HepG2 (cell line): ENCODE results near the gene MAP2K7. TPM values are rescaled to one million over a fixed set of nuclear protein-coding genes. Genes with fewer than 3 reads are reported as not detected.
A peak's percentile ranks its signal among the peaks of the same experiment; 100 is the strongest.

ENCODE experiments used
- CTCF ChIP-seq: sonication (generic); formaldehyde crosslinking; IDR thresholded peaks from 2 replicates; pipeline ENCODE4 v1.5.0; 2020; ENCODE audit warnings: mild to moderate bottlenecking, missing genetic modification reagents, moderate library complexity
- HMG20B ChIP-seq: conservative IDR thresholded peaks from 2 replicates; pipeline ENCODE4 v1.6.1; 2016; ENCODE audit warnings: missing genetic modification reagents, missing compliant biosample characterization
- HNF4A ChIP-seq: sonication (generic); formaldehyde crosslinking; IDR thresholded peaks from 2 replicates; pipeline ENCODE4 v1.4.0; 2020; ENCODE audit warnings: missing genetic modification reagents
- HNRNPH1 ChIP-seq: fragments of 200-400 bp; formaldehyde crosslinking; optimal IDR thresholded peaks from 2 replicates; pipeline ENCODE3; 2017; ENCODE audit warnings: mild to moderate bottlenecking, low read depth, low read length
- HNRNPLL ChIP-seq: fragments of 200-400 bp; formaldehyde crosslinking; IDR thresholded peaks from 2 replicates; pipeline ENCODE4 v1.6.1; 2017; ENCODE audit warnings: mild to moderate bottlenecking, low read depth, low read length; ENCODE audit not compliant: poor library complexity, severe bottlenecking
- IKZF1 ChIP-seq: fragments of 450-650 bp; IDR thresholded peaks from 2 replicates; pipeline ENCODE4 v1.7.1; 2016
- SPEN ChIP-seq: sonication (generic); formaldehyde crosslinking; IDR thresholded peaks from 2 replicates; pipeline ENCODE4 v1.5.1; 2020; ENCODE audit warnings: low read depth, mild to moderate bottlenecking, missing genetic modification reagents
- SYNCRIP ChIP-seq: fragments of 200-400 bp; formaldehyde crosslinking; IDR thresholded peaks from 2 replicates; pipeline ENCODE4 v1.6.1; 2018; ENCODE audit warnings: mild to moderate bottlenecking, low read depth, low read length; ENCODE audit not compliant: insufficient read depth
- U2AF1 ChIP-seq: fragments of 200-400 bp; formaldehyde crosslinking; optimal IDR thresholded peaks from 2 replicates; pipeline ENCODE3; 2017; ENCODE audit warnings: mild to moderate bottlenecking, low read depth, low read length
- ZBED4 ChIP-seq: sonication (generic); formaldehyde crosslinking; IDR thresholded peaks from 2 replicates; pipeline ENCODE4 v1.4.0; 2020; ENCODE audit warnings: missing genetic modification reagents, borderline replicate concordance
- ZBTB21 ChIP-seq: sonication (generic); formaldehyde crosslinking; IDR thresholded peaks from 2 replicates; pipeline ENCODE4 v1.4.0; 2020; ENCODE audit warnings: missing genetic modification reagents
- ZBTB8A ChIP-seq: sonication (generic); formaldehyde crosslinking; IDR thresholded peaks from 2 replicates; pipeline ENCODE4 v1.4.0; 2020; ENCODE audit warnings: mild to moderate bottlenecking, low read depth, missing genetic modification reagents, borderline replicate concordance
- ZKSCAN1 ChIP-seq: fragments of 150-350 bp; IDR thresholded peaks from 2 replicates; pipeline ENCODE4 v1.6.1; 2014; ENCODE audit warnings: low read length
- ZNF121 ChIP-seq: sonication (generic); formaldehyde crosslinking; IDR thresholded peaks from 2 replicates; pipeline ENCODE4 v1.5.0; 2020; ENCODE audit warnings: mild to moderate bottlenecking, missing genetic modification reagents
- ZNF260 ChIP-seq: sonication (generic); formaldehyde crosslinking; IDR thresholded peaks from 2 replicates; pipeline ENCODE4 v1.4.0; 2020; ENCODE audit warnings: missing genetic modification reagents, low read depth, mild to moderate bottlenecking, borderline replicate concordance
- ZNF432 ChIP-seq: sonication (generic); formaldehyde crosslinking; IDR thresholded peaks from 2 replicates; pipeline ENCODE4 v1.5.0; 2020; ENCODE audit warnings: missing genetic modification reagents, mild to moderate bottlenecking, borderline replicate concordance
- ZNF746 ChIP-seq: sonication (generic); formaldehyde crosslinking; IDR thresholded peaks from 2 replicates; pipeline ENCODE4 v1.8.0; 2022; ENCODE audit warnings: mild to moderate bottlenecking, missing genetic modification reagents
- polyA plus RNA-seq, 8 experiments: library from polyadenylated mRNA; depleted of rRNA in 3 of 8; stranded (reverse) in 7 of 8; unstranded in 1 of 8; fragments of >200 nt; fragmentation: Illumina TruSeq in 4 of 8; extraction: Trizol in 4 of 8; gene quantifications; 2 replicates each; pipeline versions ENCODE4 v1.2.1 to v1.2.3, GENCODE V29; 2011 to 2016; ENCODE audit warnings: low read depth in 4 of 8, missing spikeins in 1 of 8, mixed read lengths in 1 of 8; ENCODE audit not compliant: insufficient read depth in 1 of 8
- total RNA-seq, 5 experiments: library from RNA; depleted of rRNA; stranded (reverse); fragments of >200 nt; fragmentation: Illumina TruSeq; extraction: Trizol; gene quantifications; 2 replicates each; pipeline ENCODE4 v1.2.3, GENCODE V29; 2016; ENCODE audit warnings: low read depth in 1 of 5

MAP2K7 gene
- total and polyA plus RNA-seq, 2 of the 13 experiments (the other 11 are each of a cell fraction or from before 2014, with no cell fraction given), result 9.0 to 10.8 TPM

- TF ChIP-seq ZBED4 (CRISPR knock-in tag), result peak; percentile 94; the same call in 1 of the 2 replicates
- TF ChIP-seq CTCF (CRISPR knock-in tag), result peak; percentile 39
- peak; percentile 56 for TF ChIP-seq HNRNPLL
- no peak for TF ChIP-seq ZNF746 (CRISPR knock-in tag)
- no peak for TF ChIP-seq ZBTB8A (CRISPR knock-in tag)
- no peak for TF ChIP-seq HNRNPH1
- TF ChIP-seq ZBTB21, result no peak
- no peak for TF ChIP-seq ZNF260
- no peak for TF ChIP-seq IKZF1
- peak; percentile 92 for TF ChIP-seq HNF4A (CRISPR knock-in tag)
- no peak for TF ChIP-seq ZKSCAN1
- no peak for TF ChIP-seq SYNCRIP
- TF ChIP-seq HMG20B (CRISPR knock-in tag), result no peak
- no peak for TF ChIP-seq ZNF121 (CRISPR knock-in tag)
- no peak for TF ChIP-seq ZNF432 (CRISPR knock-in tag)
- TF ChIP-seq SPEN (CRISPR knock-in tag), result peak; percentile 36; the same call in 1 of the 2 replicates
- TF ChIP-seq U2AF1, result no peak
These were observed 15.1 kb downstream of the MAP2K7 start (continued) for GRCh38 chr19:7918615-7919421.
